Measurements from ENCODE around the gene CAPS.
"Not testable (repeated sequence)": the region's sequence is repeated elsewhere in the genome, so short reads cannot be mapped to it uniquely, and the experiment has no call there.

Gene CAPS

DNA sequence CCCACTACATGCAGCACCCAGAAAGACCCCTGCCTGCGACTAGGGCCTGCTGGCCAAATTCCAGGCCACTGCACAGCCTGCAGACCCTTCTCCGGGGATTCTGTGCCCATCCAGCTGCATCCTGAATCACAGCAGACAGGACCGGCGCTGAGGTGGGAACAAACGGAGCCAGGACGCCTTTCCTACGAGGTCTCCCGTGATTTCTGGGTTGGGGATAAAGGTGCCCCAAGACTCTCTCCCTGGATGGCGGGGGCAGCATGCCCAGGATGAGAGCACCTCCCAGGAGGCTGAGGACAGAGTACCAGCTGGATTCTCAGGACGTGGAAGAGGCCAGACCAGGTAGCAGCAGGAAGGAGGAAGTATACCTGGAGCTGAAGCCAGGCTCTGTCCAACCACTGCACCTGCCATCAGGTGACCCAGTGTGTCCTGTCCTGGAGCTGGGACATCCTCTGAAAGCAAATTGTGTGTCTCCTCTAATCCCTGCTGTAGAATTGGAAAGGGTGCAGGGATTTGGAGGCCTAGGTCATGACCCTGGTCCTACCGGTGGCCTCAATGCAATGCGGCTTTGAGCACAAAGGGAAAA, 40.3 kb upstream of the CAPS start:
- Histone ChIP-seq H3K4me3 (no peak overlapping the region), H3K27me3 (peaks cover 3 to 52% of the 10 kb centered on the region in 2 donors), H3K4me1 (no peaks in the 10 kb centered on the region), H3K9me3 (no peaks in the 10 kb centered on the region), H3K27ac (no peak overlapping the region), H3K36me3 (no peaks in the 10 kb centered on the region)
- intact Hi-C loops (cut with DNase I; ENCODE audit: low total_unique reads) = no loop called here
- TF ChIP-seq, protein P1, sequence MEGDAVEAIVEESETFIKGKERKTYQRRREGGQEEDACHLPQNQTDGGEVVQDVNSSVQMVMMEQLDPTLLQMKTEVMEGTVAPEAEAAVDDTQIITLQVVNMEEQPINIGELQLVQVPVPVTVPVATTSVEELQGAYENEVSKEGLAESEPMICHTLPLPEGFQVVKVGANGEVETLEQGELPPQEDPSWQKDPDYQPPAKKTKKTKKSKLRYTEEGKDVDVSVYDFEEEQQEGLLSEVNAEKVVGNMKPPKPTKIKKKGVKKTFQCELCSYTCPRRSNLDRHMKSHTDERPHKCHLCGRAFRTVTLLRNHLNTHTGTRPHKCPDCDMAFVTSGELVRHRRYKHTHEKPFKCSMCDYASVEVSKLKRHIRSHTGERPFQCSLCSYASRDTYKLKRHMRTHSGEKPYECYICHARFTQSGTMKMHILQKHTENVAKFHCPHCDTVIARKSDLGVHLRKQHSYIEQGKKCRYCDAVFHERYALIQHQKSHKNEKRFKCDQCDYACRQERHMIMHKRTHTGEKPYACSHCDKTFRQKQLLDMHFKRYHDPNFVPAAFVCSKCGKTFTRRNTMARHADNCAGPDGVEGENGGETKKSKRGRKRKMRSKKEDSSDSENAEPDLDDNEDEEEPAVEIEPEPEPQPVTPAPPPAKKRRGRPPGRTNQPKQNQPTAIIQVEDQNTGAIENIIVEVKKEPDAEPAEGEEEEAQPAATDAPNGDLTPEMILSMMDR (IDR thresholded peaks at IDR 0.05) = no peak
- no peak for DNase-seq

- intact Hi-C loops (cut with DNase I; ENCODE audit: low total_unique reads); DNase-seq; H3K4me3 ChIP-seq: not testable (repeated sequence)
These were observed 39.6 kb upstream of the CAPS start for GRCh38 chr19:5874496-5874895.

GRCh38 chr19:5877427-5877826, 36.6 kb upstream of the CAPS start:
- TF ChIP-seq, protein P1 (IDR thresholded peaks at IDR 0.05) = no peak
- peaks cover 0 to 12% (median 11%) of the 10 kb centered on the region in 4 donors for H3K4me1 ChIP-seq
- H3K4me3 ChIP-seq = no peak overlapping the region
- H3K27ac ChIP-seq = no peak overlapping the region
- peaks cover 3 to 82% of the 10 kb centered on the region in 2 donors for H3K27me3 ChIP-seq
- no peaks in the 10 kb centered on the region for H3K36me3 ChIP-seq
- H3K9me3 ChIP-seq = no peaks in the 10 kb centered on the region
- intact Hi-C loops (cut with DNase I; ENCODE audit: low total_unique reads) = no loop called here
- no peak for DNase-seq

More at GRCh38 chr19:5874496-5874895, 39.6 kb upstream of the CAPS start:
- H3K27me3 ChIP-seq = peaks cover 3 to 60% of the 10 kb centered on the region in 2 donors
- H3K9me3 ChIP-seq, H3K36me3 ChIP-seq, H3K27ac ChIP-seq, H3K4me1 ChIP-seq: not testable (repeated sequence)

DNA sequence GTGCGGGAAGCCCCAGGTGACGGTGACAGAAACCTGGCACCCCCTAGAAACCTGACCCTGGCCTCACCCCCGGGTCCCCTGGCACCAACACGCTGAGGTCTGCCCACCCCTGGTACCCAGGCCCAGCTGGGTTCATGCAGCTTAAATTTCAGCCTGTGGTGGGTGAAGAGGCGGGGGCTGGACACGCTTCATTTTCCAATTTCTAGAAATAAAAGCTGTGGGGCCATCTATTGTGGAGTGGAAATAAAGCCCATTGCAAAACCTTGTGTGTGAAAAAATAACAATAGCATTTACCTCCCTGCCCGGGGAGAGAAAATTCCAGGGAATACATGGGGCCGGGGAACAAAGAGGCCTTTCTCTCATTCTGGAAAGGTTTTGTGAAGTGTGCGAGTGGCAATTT, 36.2 kb upstream of the CAPS start:
- DNase-seq = no peak
- no peak overlapping the region for H3K27ac ChIP-seq
- H3K4me1 ChIP-seq = peaks cover 0 to 12% (median 11%) of the 10 kb centered on the region in 4 donors
- H3K9me3 ChIP-seq = no peaks in the 10 kb centered on the region
- TF ChIP-seq, protein P1 (IDR thresholded peaks at IDR 0.05) = no peak
- intact Hi-C loops (cut with DNase I; ENCODE audit: low total_unique reads) = no loop called here
- no peak overlapping the region for H3K4me3 ChIP-seq
- H3K27me3 ChIP-seq = peaks cover 3 to 82% of the 10 kb centered on the region in 2 donors
- H3K36me3 ChIP-seq = no peaks in the 10 kb centered on the region

DNA sequence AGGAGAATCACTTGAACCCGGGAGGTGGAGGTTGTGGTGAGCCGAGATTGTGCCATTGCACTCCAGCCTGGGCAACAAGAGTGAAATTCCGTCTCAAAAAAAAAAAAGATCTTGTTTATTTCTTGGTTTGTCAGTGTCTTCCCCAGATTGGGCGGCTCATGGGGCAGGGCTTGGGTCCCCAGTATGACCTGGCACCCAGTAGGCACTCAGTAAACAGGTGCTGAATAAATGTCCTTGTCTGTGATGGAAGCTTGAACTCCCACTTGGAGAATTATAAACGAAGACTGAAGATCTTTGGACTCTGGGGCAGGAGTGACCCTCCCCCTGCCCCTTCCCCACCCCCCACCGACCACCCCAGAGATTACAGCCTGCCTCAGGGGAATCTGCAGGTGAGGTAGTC, 33.9 kb upstream of the CAPS start:
- TF ChIP-seq, protein P1 (IDR thresholded peaks at IDR 0.05) = no peak
- Histone ChIP-seq H3K4me1 (peaks cover 0 to 12% (median 11%) of the 10 kb centered on the region in 4 donors), H3K4me3 (no peak overlapping the region), H3K9me3 (no peaks in the 10 kb centered on the region), H3K27ac (no peak overlapping the region), H3K36me3 (no peaks in the 10 kb centered on the region), H3K27me3 (peaks cover 3 to 69% of the 10 kb centered on the region in 2 donors)
- DNase-seq = no peak
- intact Hi-C loops (cut with DNase I; ENCODE audit: low total_unique reads) = no loop called here

- no peak overlapping the region for H3K27ac ChIP-seq
- no peak for DNase-seq
- intact Hi-C loops (cut with DNase I; ENCODE audit: low total_unique reads) = no loop called here
- TF ChIP-seq, protein P1 (IDR thresholded peaks at IDR 0.05) = no peak
- no peak overlapping the region for H3K4me3 ChIP-seq
- H3K27me3 ChIP-seq = peaks cover 3 to 65% of the 10 kb centered on the region in 2 donors
- no peaks in the 10 kb centered on the region for H3K36me3 ChIP-seq
- peaks cover 0 to 12% (median 11%) of the 10 kb centered on the region in 4 donors for H3K4me1 ChIP-seq
- no peaks in the 10 kb centered on the region for H3K9me3 ChIP-seq
These were observed 33.4 kb upstream of the CAPS start for GRCh38 chr19:5880604-5881078.

Measured in tibial artery (tissue), 4 donors.